IPS-18a (cell line): ENCODE results near the gene ASRGL1.
"Not testable (repeated sequence)": the region's sequence is repeated elsewhere in the genome, so short reads cannot be mapped to it uniquely, and the experiment has no call there.

ENCODE experiments used
- H3K27ac ChIP-seq: one replicate; pipeline ENCODE4 v1.5.1; 2013; ENCODE audit warnings: low read length
- H3K27me3 ChIP-seq: one replicate; pipeline ENCODE4 v1.6.1; 2013; ENCODE audit warnings: mild to moderate bottlenecking, low read length; ENCODE audit not compliant: control insufficient read depth, insufficient read depth
- H3K36me3 ChIP-seq: one replicate; pipeline ENCODE4 v1.6.1; 2013; ENCODE audit warnings: low read depth, low read length; ENCODE audit not compliant: control insufficient read depth
- H3K4me1 ChIP-seq: one replicate; pipeline ENCODE4 v1.6.1; 2013; ENCODE audit warnings: low read depth, low read length; ENCODE audit not compliant: control insufficient read depth
- H3K4me3 ChIP-seq: one replicate; pipeline ENCODE4 v1.5.1; 2013; ENCODE audit warnings: low read length
- H3K9ac ChIP-seq: one replicate; pipeline ENCODE4 v1.6.1; 2013; ENCODE audit warnings: mild to moderate bottlenecking, low read length, moderate library complexity
- H3K9me3 ChIP-seq: one replicate; pipeline ENCODE4 v1.6.1; 2013; ENCODE audit warnings: low read depth, low read length; ENCODE audit not compliant: control insufficient read depth

Gene ASRGL1

DNA sequence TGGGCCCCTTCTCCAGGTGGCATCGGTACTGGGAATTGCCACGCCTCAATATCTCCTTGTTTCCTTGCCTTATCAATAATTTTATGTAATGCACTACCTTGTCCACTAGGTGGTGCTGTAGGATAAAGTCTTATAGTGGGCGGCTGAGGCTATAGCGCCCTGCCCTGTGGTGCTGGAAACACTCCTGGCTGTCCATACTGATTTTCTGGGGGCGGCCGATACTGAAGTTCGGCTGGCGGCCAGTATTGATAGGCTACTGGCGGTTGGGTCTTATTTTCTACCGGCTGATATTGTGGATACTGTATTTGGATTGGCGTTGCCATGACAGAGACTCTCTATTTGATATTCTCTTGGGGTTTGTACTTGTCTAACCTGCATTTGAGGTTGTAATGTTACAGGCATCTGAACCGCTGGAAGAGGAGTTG is 43.6 kb downstream of the ASRGL1 start:
- not testable (repeated sequence) for H3K36me3 ChIP-seq, H3K4me1 ChIP-seq, H3K27me3 ChIP-seq, H3K27ac ChIP-seq, H3K9ac ChIP-seq, H3K4me3 ChIP-seq, H3K9me3 ChIP-seq

DNA sequence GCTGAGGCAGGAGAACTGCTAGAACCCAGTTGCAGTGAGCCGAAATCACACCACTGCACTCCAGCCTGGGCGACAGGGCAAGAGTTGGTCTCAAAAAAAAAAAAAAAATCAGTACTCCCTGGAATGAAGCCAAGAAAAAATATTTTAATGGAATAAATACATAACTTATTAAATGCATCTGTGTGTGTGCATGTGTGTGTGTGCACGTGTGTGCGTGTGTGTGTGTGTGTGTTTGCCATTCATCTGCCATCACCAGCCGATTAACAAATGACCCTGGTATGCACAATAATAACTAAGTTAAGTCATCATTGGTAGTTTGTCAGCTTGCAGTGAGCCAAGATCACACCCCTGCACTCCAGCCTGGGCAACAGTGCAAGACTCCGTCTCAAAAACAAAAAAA is 46.6 kb downstream of the ASRGL1 start:
- Histone ChIP-seq H3K27ac (no peak overlapping the region), H3K9ac (no peak overlapping the region), H3K36me3 (no peaks in the 10 kb centered on the region)

DNA sequence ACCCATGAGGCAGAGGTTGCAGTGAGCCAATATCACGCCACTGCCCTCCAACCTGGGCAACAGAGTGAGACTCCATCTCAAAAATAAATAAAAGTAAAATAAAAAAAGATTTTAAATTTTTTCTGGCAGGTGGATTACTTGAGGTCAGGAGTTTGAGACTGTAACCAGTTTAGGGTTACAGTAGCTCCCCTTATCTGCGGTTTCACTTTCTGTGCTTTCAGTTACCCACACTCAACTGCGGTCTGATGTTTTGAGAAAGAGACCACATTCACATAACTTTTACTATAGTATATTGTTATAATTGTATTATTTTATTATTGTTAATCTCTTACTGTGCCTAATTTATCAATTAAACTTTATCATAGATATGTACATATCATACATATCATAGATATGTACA is 48.8 kb downstream of the ASRGL1 start:
- not testable (repeated sequence) for H3K9me3 ChIP-seq, H3K4me1 ChIP-seq, H3K4me3 ChIP-seq, H3K27me3 ChIP-seq, H3K27ac ChIP-seq, H3K36me3 ChIP-seq, H3K9ac ChIP-seq

More for the DNA sequence above, 46.6 kb downstream of the ASRGL1 start:
- no peaks in the 10 kb centered on the region for H3K4me1 ChIP-seq
- no peak overlapping the region for H3K4me3 ChIP-seq
- no peaks in the 10 kb centered on the region for H3K27me3 ChIP-seq
- no peaks in the 10 kb centered on the region for H3K9me3 ChIP-seq

DNA sequence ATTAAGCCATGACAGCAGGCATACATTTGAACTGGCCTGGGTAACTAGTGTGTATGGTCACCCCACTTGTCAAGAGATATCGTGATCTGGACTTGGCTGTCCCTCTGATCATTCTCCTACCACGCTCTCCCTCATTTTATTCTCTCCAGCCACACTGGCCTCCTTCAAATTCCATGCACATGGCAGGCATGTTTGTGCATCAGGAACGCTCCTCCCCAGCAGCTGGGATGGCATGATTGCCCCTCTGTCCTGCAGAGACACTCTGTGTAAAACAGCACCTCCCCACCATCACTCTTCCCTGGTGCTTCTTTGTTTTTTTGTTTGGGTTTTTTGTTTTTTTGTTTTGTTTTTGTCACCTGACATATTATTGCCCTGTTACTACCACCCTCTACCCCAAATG is 50.1 kb downstream of the ASRGL1 start:
- Histone ChIP-seq H3K27ac (no peak overlapping the region), H3K36me3 (no peaks in the 10 kb centered on the region), H3K27me3 (no peaks in the 10 kb centered on the region), H3K9ac (no peak overlapping the region), H3K4me1 (no peaks in the 10 kb centered on the region), H3K9me3 (no peaks in the 10 kb centered on the region), H3K4me3 (no peak overlapping the region)

DNA sequence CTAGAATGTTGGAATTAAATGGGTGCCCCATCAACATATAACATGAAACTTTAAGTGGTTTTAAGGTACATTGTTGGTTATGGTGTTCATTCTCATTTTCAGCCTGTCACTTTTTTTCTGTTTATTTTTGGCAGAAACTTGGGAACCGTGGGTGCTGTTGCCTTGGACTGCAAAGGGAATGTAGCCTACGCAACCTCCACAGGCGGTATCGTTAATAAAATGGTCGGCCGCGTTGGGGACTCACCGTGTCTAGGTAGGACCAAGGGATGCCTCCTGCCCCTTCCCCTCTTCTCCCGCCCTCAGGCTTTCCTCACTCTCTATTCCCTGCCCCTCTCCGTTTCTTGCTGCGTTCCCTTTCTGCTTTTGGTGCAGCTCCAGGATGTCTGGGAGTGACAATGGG is 51.8 kb downstream of the ASRGL1 start:
- no peak overlapping the region for H3K9ac ChIP-seq
- H3K36me3 ChIP-seq, result no peaks in the 10 kb centered on the region
- H3K27ac ChIP-seq, result no peak overlapping the region

DNA sequence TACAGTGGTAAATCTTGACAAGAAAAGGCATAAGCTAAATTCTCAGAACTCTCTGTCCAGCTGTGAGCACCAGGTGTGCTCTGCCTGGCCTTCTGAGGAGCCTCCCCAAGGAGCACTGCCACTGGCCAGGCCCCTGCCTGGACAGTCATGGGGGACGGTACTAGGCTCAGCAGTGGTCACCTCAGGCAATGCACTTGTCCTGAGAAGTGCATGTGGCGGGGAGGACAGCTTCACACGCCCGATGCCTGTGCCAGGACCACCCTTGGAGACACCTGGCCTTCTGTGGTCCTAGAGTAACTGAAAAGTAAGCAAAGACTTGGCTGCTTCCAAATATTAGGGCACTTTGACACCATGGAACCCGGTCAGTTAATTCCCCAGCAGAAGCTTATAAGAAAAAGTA is 53.0 kb downstream of the ASRGL1 start:
- Histone ChIP-seq H3K9me3 (no peaks in the 10 kb centered on the region), H3K4me1 (peaks cover 1% of the 10 kb centered on the region), H3K36me3 (no peaks in the 10 kb centered on the region), H3K27ac (no peak overlapping the region), H3K4me3 (no peak overlapping the region), H3K27me3 (no peaks in the 10 kb centered on the region), H3K9ac (no peak overlapping the region)

More for the DNA sequence above, 51.8 kb downstream of the ASRGL1 start:
- Histone ChIP-seq H3K27me3 (no peaks in the 10 kb centered on the region), H3K4me1 (no peaks in the 10 kb centered on the region), H3K4me3 (no peak overlapping the region), H3K9me3 (no peaks in the 10 kb centered on the region)

DNA sequence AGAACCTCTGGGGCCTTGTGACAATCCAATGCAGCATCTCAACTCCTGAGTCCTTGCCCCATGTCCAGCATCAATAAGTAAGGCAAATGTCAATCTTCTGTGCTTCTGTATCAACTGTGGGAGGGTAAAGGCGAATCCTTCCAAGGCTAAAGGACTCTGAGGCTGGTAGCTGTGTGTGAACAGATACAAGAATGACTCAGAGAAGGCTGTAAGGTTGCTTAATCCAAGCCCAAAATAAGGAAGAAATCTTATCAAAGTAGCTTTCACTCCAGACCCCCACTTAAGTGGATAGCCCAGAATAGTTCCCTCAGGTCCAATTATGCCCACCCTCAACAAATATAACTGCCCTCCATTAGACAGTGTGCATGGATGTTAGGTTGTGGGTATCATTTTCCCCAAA is 53.5 kb downstream of the ASRGL1 start:
- no peak overlapping the region for H3K27ac ChIP-seq

DNA sequence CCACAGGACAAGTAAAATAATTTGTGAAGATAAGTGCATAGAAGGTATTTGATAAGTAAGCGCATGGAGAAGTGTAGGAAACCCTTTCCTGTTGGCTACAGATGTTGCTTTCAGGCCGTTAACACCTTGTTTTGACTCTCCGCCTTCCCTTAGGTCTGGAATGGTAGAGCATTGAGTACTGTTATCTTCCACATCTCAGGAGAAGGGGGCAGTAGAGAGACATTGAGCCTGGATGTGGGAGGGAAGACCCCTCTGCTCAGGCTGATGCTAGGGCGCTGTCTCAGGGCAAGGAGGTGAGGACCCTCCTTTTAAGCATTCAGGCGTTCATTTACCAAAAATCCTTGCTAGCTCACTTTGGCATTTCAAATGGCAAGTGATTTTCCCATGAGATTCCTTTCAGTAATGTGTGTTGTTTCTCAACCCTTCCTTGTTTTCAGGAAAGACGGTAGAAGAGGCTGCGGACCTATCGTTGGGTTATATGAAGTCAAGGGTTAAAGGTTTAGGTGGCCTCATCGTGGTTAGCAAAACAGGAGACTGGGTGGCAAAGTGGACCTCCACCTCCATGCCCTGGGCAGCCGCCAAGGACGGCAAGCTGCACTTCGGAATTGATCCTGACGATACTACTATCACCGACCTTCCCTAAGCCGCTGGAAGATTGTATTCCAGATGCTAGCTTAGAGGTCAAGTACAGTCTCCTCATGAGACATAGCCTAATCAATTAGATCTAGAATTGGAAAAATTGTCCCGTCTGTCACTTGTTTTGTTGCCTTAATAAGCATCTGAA is 54.6 kb downstream of the ASRGL1 start:
- Histone ChIP-seq H3K36me3 (no peaks in the 10 kb centered on the region), H3K9me3 (no peaks in the 10 kb centered on the region), H3K27me3 (no peaks in the 10 kb centered on the region), H3K27ac (no peak overlapping the region), H3K9ac (no peak overlapping the region), H3K4me1 (peaks cover 4% of the 10 kb centered on the region), H3K4me3 (no peak overlapping the region)

More for the DNA sequence above, 53.5 kb downstream of the ASRGL1 start:
- peaks cover 4% of the 10 kb centered on the region for H3K4me1 ChIP-seq
- H3K9me3 ChIP-seq, result no peaks in the 10 kb centered on the region
- H3K27me3 ChIP-seq, result no peaks in the 10 kb centered on the region
- no peaks in the 10 kb centered on the region for H3K36me3 ChIP-seq
- no peak overlapping the region for H3K9ac ChIP-seq
- H3K4me3 ChIP-seq, result no peak overlapping the region

DNA sequence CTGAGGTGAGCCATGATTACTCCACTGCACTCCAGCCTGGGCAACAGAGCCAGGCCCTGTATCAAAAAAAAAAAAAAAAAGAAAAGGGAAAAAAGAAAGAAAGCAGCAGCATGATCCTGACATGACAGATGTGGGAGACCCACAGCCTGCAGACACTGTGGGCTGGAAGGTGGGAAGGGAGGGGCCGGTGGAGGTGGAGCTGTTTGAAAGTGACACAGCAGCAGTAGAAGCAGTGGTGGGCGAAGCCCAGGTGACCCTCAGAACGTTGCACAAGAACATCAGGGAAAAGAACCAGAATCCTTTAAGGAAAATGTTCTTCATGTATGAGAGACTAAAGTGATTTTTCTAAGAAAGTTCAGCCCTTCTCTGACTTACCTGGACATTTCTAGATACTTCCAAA is 55.3 kb downstream of the ASRGL1 start:
- H3K9ac ChIP-seq, result no peak overlapping the region
- no peaks in the 10 kb centered on the region for H3K36me3 ChIP-seq
- H3K27ac ChIP-seq, result no peak overlapping the region
- H3K27me3 ChIP-seq, result no peaks in the 10 kb centered on the region
- no peak overlapping the region for H3K4me3 ChIP-seq
- H3K9me3 ChIP-seq, result no peaks in the 10 kb centered on the region
- H3K4me1 ChIP-seq, result peaks cover 4% of the 10 kb centered on the region

DNA sequence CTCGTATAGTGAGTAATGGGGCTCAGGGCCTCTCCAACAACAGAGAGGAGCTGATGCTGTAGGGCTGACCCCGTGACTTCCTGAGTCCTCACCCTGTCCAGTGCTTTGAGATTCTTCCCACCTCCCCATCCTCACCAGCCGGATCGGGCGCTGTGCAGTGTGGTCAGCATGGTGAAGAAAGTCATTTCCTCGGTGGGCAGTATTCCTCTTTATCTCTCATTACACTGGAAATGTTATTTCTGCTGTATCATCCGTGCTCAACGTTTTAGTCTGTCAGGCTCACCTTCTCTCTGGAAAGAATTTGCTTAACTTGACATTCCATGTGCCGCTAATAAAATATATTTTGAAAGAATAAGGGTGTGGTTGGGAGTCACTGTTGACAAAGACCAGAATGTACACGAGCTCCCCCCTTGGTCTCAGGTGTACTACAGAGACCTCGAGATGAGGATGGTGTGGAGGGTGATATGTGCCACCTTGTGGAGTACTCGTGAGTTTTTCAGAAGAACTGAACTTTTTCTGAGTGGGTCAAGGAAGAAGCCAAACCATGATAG is 55.9 kb downstream of the ASRGL1 start:
- Histone ChIP-seq H3K9me3 (no peaks in the 10 kb centered on the region), H3K27me3 (no peaks in the 10 kb centered on the region), H3K36me3 (no peaks in the 10 kb centered on the region), H3K9ac (no peak overlapping the region), H3K4me3 (no peak overlapping the region), H3K4me1 (peaks cover 4% of the 10 kb centered on the region), H3K27ac (no peak overlapping the region)

DNA sequence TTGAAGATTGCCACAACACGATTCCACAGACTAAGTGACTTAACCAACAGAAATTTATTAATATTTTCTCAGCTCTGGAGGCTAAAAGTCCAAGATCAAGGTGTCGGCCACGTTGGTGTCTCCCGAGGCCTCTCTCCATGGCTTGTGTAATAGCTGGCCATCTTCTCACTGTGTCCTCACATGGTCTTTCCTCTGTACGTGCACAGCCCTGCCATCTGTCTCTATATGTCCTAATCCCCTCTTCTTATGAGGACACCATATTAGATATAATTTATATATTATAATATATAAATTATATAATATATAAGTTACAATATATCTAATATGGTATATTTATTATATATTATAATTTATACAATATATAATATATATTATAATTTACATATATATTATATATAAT is 56.5 kb downstream of the ASRGL1 start:
- no peaks in the 10 kb centered on the region for H3K27me3 ChIP-seq
- H3K4me1 ChIP-seq, result peaks cover 4% of the 10 kb centered on the region
- H3K9ac ChIP-seq, result no peak overlapping the region
- no peaks in the 10 kb centered on the region for H3K36me3 ChIP-seq
- no peaks in the 10 kb centered on the region for H3K9me3 ChIP-seq
- no peak overlapping the region for H3K4me3 ChIP-seq
- H3K27ac ChIP-seq, result no peak overlapping the region
